IMR-90 (cell line): ENCODE measurements around the gene CHPF. TPM values are rescaled to one million over a fixed set of nuclear protein-coding genes. Genes with fewer than 3 reads are reported as not detected.

Source experiments
- ATAC-seq: fragments of 200-7000 bp; cut with Tn5 transposase; 2 replicates; pipeline ENCODE4 v1.9.1; 2020; ENCODE audit warnings: low read depth, mild to moderate bottlenecking, moderate library complexity
- BruUV-seq: library from RNA; stranded (reverse); fragments of 400-500 nt; replicated peaks from 2 replicates; lab custom pipeline; 2021; lab: Mats Ljungman, UMichigan
- CTCF ChIA-PET: fragments of 300-600 bp; formaldehyde crosslinking; extraction: SDS; loops from one replicate; lab custom pipeline; 2021; ENCODE audit warnings: antibody characterized with exemption; lab: Yijun Ruan, JAX
- POLR2A ChIA-PET: fragments of 300-600 bp; sonication (Branson Sonifier 250); formaldehyde crosslinking; loops from one replicate; lab custom pipeline; 2022; ENCODE audit warnings: antibody characterized with exemption; ENCODE audit not compliant: unreplicated experiment; lab: Charles Lee
- DNase-seq: peaks from one replicate; pipeline ENCODE4 v3.0.0; 2013
- H2AFZ ChIP-seq: replicated peaks from 2 replicates; pipeline ENCODE3; 2013; ENCODE audit warnings: low read length, mild to moderate bottlenecking; ENCODE audit not compliant: poor library complexity
- H2AK5ac ChIP-seq: 2 replicates; pipeline ENCODE4 v1.6.1; 2013; ENCODE audit warnings: low read depth, low read length, inconsistent platforms
- H2AK9ac ChIP-seq: replicated peaks from 2 replicates; pipeline ENCODE3; 2013; ENCODE audit warnings: mild to moderate bottlenecking, low read depth, low read length, moderate library complexity; ENCODE audit not compliant: poor library complexity
- H2BK120ac ChIP-seq: 2 replicates; pipeline ENCODE4 v1.6.1; 2013; ENCODE audit warnings: low read depth, low read length, inconsistent platforms
- H2BK15ac ChIP-seq: 3 replicates; pipeline ENCODE4 v1.6.1; 2013; ENCODE audit warnings: low read depth, low read length, inconsistent platforms
- H2BK20ac ChIP-seq: 2 replicates; pipeline ENCODE4 v1.6.1; 2013; ENCODE audit warnings: low read depth, mild to moderate bottlenecking, inconsistent platforms, low read length, moderate library complexity
- H2BK5ac ChIP-seq: 2 replicates; pipeline ENCODE4 v1.6.1; 2013; ENCODE audit warnings: mild to moderate bottlenecking, low read depth, low read length, inconsistent platforms; ENCODE audit not compliant: poor library complexity, severe bottlenecking
- H3K14ac ChIP-seq: replicated peaks from 2 replicates; pipeline ENCODE4 v1.6.1; 2013; ENCODE audit warnings: low read depth, low read length, inconsistent platforms
- H3K18ac ChIP-seq: 2 replicates; pipeline ENCODE4 v1.6.1; 2013; ENCODE audit warnings: low read depth, low read length, control low read depth
- H3K23ac ChIP-seq: 2 replicates; pipeline ENCODE4 v1.6.1; 2013; ENCODE audit warnings: low read depth, low read length, inconsistent platforms
- H3K27ac ChIP-seq: 2 replicates; pipeline ENCODE4 v1.5.1; 2013; ENCODE audit warnings: mild to moderate bottlenecking, control low read depth, low read length; ENCODE audit not compliant: insufficient read depth
- H3K27me3 ChIP-seq: 2 replicates; pipeline ENCODE4 v1.6.1; 2013; ENCODE audit warnings: low read length; ENCODE audit not compliant: control insufficient read depth, insufficient read depth
- H3K36me3 ChIP-seq: 2 replicates; pipeline ENCODE4 v1.6.1; 2013; ENCODE audit warnings: low read length, mixed read lengths; ENCODE audit not compliant: control insufficient read depth, insufficient read depth
- H3K4ac ChIP-seq: 2 replicates; pipeline ENCODE4 v1.6.1; 2013; ENCODE audit warnings: low read depth, low read length, inconsistent platforms
- H3K4me1 ChIP-seq: 2 replicates; pipeline ENCODE4 v1.6.1; 2013; ENCODE audit warnings: low read length, mixed read lengths; ENCODE audit not compliant: control insufficient read depth, insufficient read depth
- H3K4me2 ChIP-seq: 2 replicates; pipeline ENCODE4 v1.6.1; 2013; ENCODE audit warnings: low read depth, mild to moderate bottlenecking, control low read depth, low read length, moderate library complexity
- H3K4me3 ChIP-seq: 2 replicates; pipeline ENCODE4 v1.5.1; 2013; ENCODE audit warnings: low read depth, mild to moderate bottlenecking, control low read depth, low read length, moderate library complexity; ENCODE audit not compliant: insufficient read depth
- H3K56ac ChIP-seq: 2 replicates; pipeline ENCODE4 v1.6.1; 2013; ENCODE audit warnings: low read length, inconsistent platforms; ENCODE audit not compliant: insufficient read depth; ENCODE audit errors: extremely low read depth
- H3K79me1 ChIP-seq, 2 experiments: 2 replicates each; pipeline ENCODE4 v1.6.1; 2013; ENCODE audit warnings: low read length in 2 of 2, inconsistent platforms in 1 of 2, low read depth in 1 of 2
- H3K9ac ChIP-seq: 2 replicates; pipeline ENCODE4 v1.6.1; 2013; ENCODE audit warnings: low read depth, low read length, control low read depth
- H3K9me1 ChIP-seq: 2 replicates; pipeline ENCODE4 v1.6.1; 2013; ENCODE audit warnings: low read length, inconsistent platforms; ENCODE audit not compliant: insufficient read depth
- H3K9me3 ChIP-seq: 2 replicates; pipeline ENCODE4 v1.6.1; 2013; ENCODE audit warnings: low read length; ENCODE audit not compliant: control insufficient read depth, insufficient read depth
- H4K20me1 ChIP-seq: 2 replicates; pipeline ENCODE4 v1.6.1; 2013; ENCODE audit warnings: low read length, inconsistent platforms; ENCODE audit not compliant: insufficient read depth
- H4K5ac ChIP-seq: 2 replicates; pipeline ENCODE4 v1.6.1; 2013; ENCODE audit warnings: mild to moderate bottlenecking, low read depth, low read length, control low read depth
- H4K8ac ChIP-seq, 2 experiments: 2 replicates each; pipeline ENCODE4 v1.6.1; 2013; ENCODE audit warnings: low read depth in 2 of 2, low read length in 2 of 2, control low read depth in 1 of 2, inconsistent platforms in 1 of 2
- H4K91ac ChIP-seq: 2 replicates; pipeline ENCODE4 v1.6.1; 2013; ENCODE audit warnings: low read depth, low read length, inconsistent platforms; ENCODE audit not compliant: insufficient read depth
- CHD1 ChIP-seq: IDR thresholded peaks from 2 replicates; pipeline ENCODE4 v1.6.1; 2012; ENCODE audit warnings: low read depth, low read length, improper control_type of control experiment
- CTCF ChIP-seq: conservative IDR thresholded peaks from 2 replicates; pipeline ENCODE4 v1.5.1; 2012; ENCODE audit warnings: mild to moderate bottlenecking, low read depth, low read length, improper control_type of control experiment
- ELK1 ChIP-seq: fragments of 150-350 bp; IDR thresholded peaks from 2 replicates; pipeline ENCODE4 v1.6.1; 2016; ENCODE audit warnings: low read depth, mild to moderate bottlenecking, low read length, moderate library complexity, borderline replicate concordance
- NFE2L2 ChIP-seq: fragments of 150-350 bp; IDR thresholded peaks from 2 replicates; pipeline ENCODE4 v1.6.1; 2016; ENCODE audit warnings: low read depth, mild to moderate bottlenecking, low read length
- RCOR1 ChIP-seq: IDR thresholded peaks from 2 replicates; pipeline ENCODE4 v1.6.1; 2012; ENCODE audit warnings: mild to moderate bottlenecking, low read length, improper control_type of control experiment; ENCODE audit not compliant: insufficient replicate concordance
- SMC3 ChIP-seq: fragments of 150-350 bp; IDR thresholded peaks from 2 replicates; pipeline ENCODE4 v1.6.1; 2016; ENCODE audit warnings: low read depth, mild to moderate bottlenecking, antibody characterized with exemption, low read length, moderate library complexity
- USF2 ChIP-seq: fragments of 150-350 bp; IDR thresholded peaks from 2 replicates; pipeline ENCODE4 v1.6.1; 2017; ENCODE audit warnings: mild to moderate bottlenecking, antibody characterized with exemption, low read length, low read depth
- WGBS, 2 experiments: methylation state at CpG; one replicate each; pipeline versions ENCODE4 v1.1.5 to v1.1.7; 2013; ENCODE audit warnings: missing lambda C conversion rate in 2 of 2; ENCODE audit not compliant: insufficient read length in 1 of 2; ENCODE audit errors: extremely low coverage in 2 of 2; 5-methylcytosine and 5-hydroxymethylcytosine counted together
- dilution Hi-C: fragments of 300-500 bp; cut with HindIII; formaldehyde crosslinking; loops from one replicate; pipeline ENCODE4 v1.14.3; 2018; ENCODE audit warnings: low sequenced_read_pairs; ENCODE audit not compliant: unreplicated experiment
- in situ Hi-C: fragments of 300-500 bp; cut with MboI; formaldehyde crosslinking; loops from 3 replicates; pipeline ENCODE4 v1.14.3; 2019; ENCODE audit warnings: low sequenced_read_pairs, inconsistent platforms, mixed read lengths
- intact Hi-C: fragments of 100-400 bp; cut with micrococcal nuclease; formaldehyde crosslinking; loops from 2 replicates; pipeline ENCODE4 v1.10.0; 2022
- polyA plus RNA-seq, 3 experiments: library from polyadenylated mRNA; depleted of rRNA; stranded (reverse); fragments of >200 nt; gene quantifications; 2 replicates each; pipeline ENCODE4 v1.2.3, GENCODE V29; 2012; ENCODE audit warnings: low replicate concordance in 1 of 3
- total RNA-seq: library from RNA; depleted of rRNA; stranded (reverse); fragments of >200 nt; gene quantifications from 2 replicates; pipeline ENCODE4 v1.2.3, GENCODE V29; 2012

CHPF gene
- total and polyA plus RNA-seq, 2 of the 4 experiments (the other 2 are of a cell fraction): 24.0 to 115 TPM

GRCh38 chr2:219569041-219569440 is 25.4 kb upstream of the CHPF start:
- TF ChIP-seq NFE2L2 (no peak), CTCF (no peak), RCOR1 (no peak), SMC3 (no peak), USF2 (no peak), CHD1 (no peak), ELK1 (no peak)
- Histone ChIP-seq H2BK120ac (no peak overlapping the region), H3K9me1 (peaks cover 8% of the 10 kb centered on the region; the same call in 1 of the 2 replicates), H3K36me3 (peaks cover 19% of the 10 kb centered on the region; the same call in 1 of the 2 replicates), H3K27me3 (no peaks in the 10 kb centered on the region; the same call in 1 of the 2 replicates), H4K91ac (no peak overlapping the region), H4K5ac (no peak overlapping the region), H3K9me3 (no peaks in the 10 kb centered on the region), H3K23ac (no peak overlapping the region), H3K9ac (no peak overlapping the region), H3K14ac (no peak overlapping the region), H2BK5ac (no peak overlapping the region), H3K4me3 (no peak overlapping the region), H2AK9ac (no peak overlapping the region), H3K18ac (no peak overlapping the region), H3K27ac (no peak overlapping the region), H3K79me1 (peaks cover 11 to 18% of the 10 kb centered on the region in 2 experiments), H3K4me2 (no peak overlapping the region), H3K4ac (no peak overlapping the region), H3K4me1 (peaks cover 10% of the 10 kb centered on the region), H2AFZ (no peak overlapping the region), H3K56ac (no peak overlapping the region), H4K20me1 (peaks cover 8% of the 10 kb centered on the region; the same call in 1 of the 2 replicates), H2AK5ac (no peak overlapping the region), H2BK15ac (no peak overlapping the region), H4K8ac (no peak overlapping the region), H2BK20ac (no peak overlapping the region)
- ChIA-PET POLR2A (no interaction called here), CTCF (no interaction called here)
- intact Hi-C loops (no loop called here), dilution Hi-C loops (no loop called here), in situ Hi-C loops (no loop called here)
- ATAC-seq (no peak), DNase-seq (no peak)
- no TSS peak for BruUV-seq
- WGBS, 2 experiments: no CpG with 5 or more reads among the region's 6 CpGs
